Uterus (tissue), 4 donors: ENCODE results near the gene ADGRG6. TPM values are rescaled to one million over a fixed set of nuclear protein-coding genes. Genes with fewer than 3 reads are reported as not detected.

Experiments
- DNase-seq, 2 donors: peaks; one replicate each; pipeline ENCODE4 v3.0.0-alpha.2; 2019 to 2020
- H3K27ac ChIP-seq, 2 donors: fragments of 200-600 bp; sonication (generic); 1 replicate in 1 of 2; 2 replicates in 1 of 2; pipeline ENCODE4 v1.5.1; 2016 to 2018
- H3K27me3 ChIP-seq, 2 donors: fragments of 200-600 bp; sonication (generic); one replicate each; pipeline ENCODE4 v1.5.1; 2018 to 2019; ENCODE audit warnings: control low read depth in 1 of 2
- H3K36me3 ChIP-seq, 2 donors: fragments of 200-600 bp; sonication (generic); one replicate each; pipeline ENCODE4 v1.5.1; 2019; ENCODE audit warnings: control low read depth in 1 of 2
- H3K4me1 ChIP-seq, 2 donors: fragments of 200-600 bp; sonication (generic); one replicate each; pipeline ENCODE4 v1.5.1; 2018 to 2019; ENCODE audit warnings: control low read depth in 1 of 2
- H3K4me3 ChIP-seq, 2 donors: fragments of 200-600 bp; sonication (generic); 1 replicate in 1 of 2; 2 replicates in 1 of 2; pipeline ENCODE4 v1.5.1; 2018 to 2019; ENCODE audit warnings: mild to moderate bottlenecking in 1 of 2
- H3K9me3 ChIP-seq, 2 donors: fragments of 200-600 bp; sonication (generic); one replicate each; pipeline ENCODE4 v1.5.1; 2019; ENCODE audit warnings: control low read depth in 1 of 2
- POLR2A ChIP-seq, 2 donors: fragments of 450-650 bp; IDR thresholded peaks; one replicate each; pipeline ENCODE4 v1.6.1; 2016; ENCODE audit warnings: antibody characterized with exemption in 2 of 2, mild to moderate bottlenecking in 1 of 2, moderate library complexity in 1 of 2
- intact Hi-C: fragments of 100-400 bp; cut with DNase I; formaldehyde crosslinking; loops from one replicate; pipeline ENCODE4 v1.15.1; 2023; ENCODE audit warnings: low total_unique reads
- total RNA-seq, 4 donors: library from RNA; depleted of rRNA in 3 of 4; stranded (reverse); fragments of >200 nt in 3 of 4; gene quantifications; one replicate each; pipeline versions ENCODE4 v1.1.0 to v1.2.4, GENCODE V29; 2014 to 2023
- TF ChIP-seq, protein P1 (sequence below), 4 experiments: fragments of 200-600 bp in 2 of 4; fragments of 450-650 bp in 2 of 4; sonication (generic) in 2 of 4; IDR thresholded peaks; one replicate each; pipeline ENCODE4 v1.5.1; 2016 to 2019; ENCODE audit warnings: antibody characterized with exemption in 4 of 4, mild to moderate bottlenecking in 2 of 4, moderate library complexity in 1 of 4
- donor health status: DM: yes; HTN: yes; CAD: no.

The ADGRG6 gene
- total RNA-seq, 4 donors from 2014 or later = 3.6 to 23.8 (median 9.5) TPM

- H3K4me3 ChIP-seq = no peak overlapping the region
- H3K9me3 ChIP-seq = no peaks in the 10 kb centered on the region
- DNase-seq = no peak
- H3K4me1 ChIP-seq = no peaks in the 10 kb centered on the region
- no peaks in the 10 kb centered on the region for H3K36me3 ChIP-seq
- H3K27ac ChIP-seq = no peak overlapping the region
- intact Hi-C loops = no loop called here
- TF ChIP-seq POLR2A (IDR thresholded peaks at IDR 0.05) = no peak
- TF ChIP-seq, protein P1, sequence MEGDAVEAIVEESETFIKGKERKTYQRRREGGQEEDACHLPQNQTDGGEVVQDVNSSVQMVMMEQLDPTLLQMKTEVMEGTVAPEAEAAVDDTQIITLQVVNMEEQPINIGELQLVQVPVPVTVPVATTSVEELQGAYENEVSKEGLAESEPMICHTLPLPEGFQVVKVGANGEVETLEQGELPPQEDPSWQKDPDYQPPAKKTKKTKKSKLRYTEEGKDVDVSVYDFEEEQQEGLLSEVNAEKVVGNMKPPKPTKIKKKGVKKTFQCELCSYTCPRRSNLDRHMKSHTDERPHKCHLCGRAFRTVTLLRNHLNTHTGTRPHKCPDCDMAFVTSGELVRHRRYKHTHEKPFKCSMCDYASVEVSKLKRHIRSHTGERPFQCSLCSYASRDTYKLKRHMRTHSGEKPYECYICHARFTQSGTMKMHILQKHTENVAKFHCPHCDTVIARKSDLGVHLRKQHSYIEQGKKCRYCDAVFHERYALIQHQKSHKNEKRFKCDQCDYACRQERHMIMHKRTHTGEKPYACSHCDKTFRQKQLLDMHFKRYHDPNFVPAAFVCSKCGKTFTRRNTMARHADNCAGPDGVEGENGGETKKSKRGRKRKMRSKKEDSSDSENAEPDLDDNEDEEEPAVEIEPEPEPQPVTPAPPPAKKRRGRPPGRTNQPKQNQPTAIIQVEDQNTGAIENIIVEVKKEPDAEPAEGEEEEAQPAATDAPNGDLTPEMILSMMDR (IDR thresholded peaks at IDR 0.05) = no peak
- H3K27me3 ChIP-seq = no peaks in the 10 kb centered on the region
These were observed 47.5 kb downstream of the ADGRG6 start for GRCh38 chr6:142349215-142349823.

- Histone ChIP-seq H3K9me3 (no peaks in the 10 kb centered on the region), H3K27ac (no peak overlapping the region), H3K27me3 (no peaks in the 10 kb centered on the region), H3K4me1 (no peaks in the 10 kb centered on the region), H3K36me3 (no peaks in the 10 kb centered on the region), H3K4me3 (no peak overlapping the region)
- TF ChIP-seq, protein P1 (IDR thresholded peaks at IDR 0.05) = no peak
- no peak for TF ChIP-seq POLR2A (IDR thresholded peaks at IDR 0.05)
- DNase-seq = no peak
- intact Hi-C loops = no loop called here
These were observed 48.5 kb downstream of the ADGRG6 start for GRCh38 chr6:142350309-142350708.

- no peaks in the 10 kb centered on the region for H3K27me3 ChIP-seq
- no peaks in the 10 kb centered on the region for H3K36me3 ChIP-seq
- no peaks in the 10 kb centered on the region for H3K4me1 ChIP-seq
- TF ChIP-seq, protein P1 (IDR thresholded peaks at IDR 0.05) = no peak
- TF ChIP-seq POLR2A (IDR thresholded peaks at IDR 0.05) = no peak
- intact Hi-C loops = no loop called here
- DNase-seq = no peak
- H3K9me3 ChIP-seq = no peaks in the 10 kb centered on the region
- no peak overlapping the region for H3K27ac ChIP-seq
- H3K4me3 ChIP-seq = no peak overlapping the region
These were observed 51.9 kb downstream of the ADGRG6 start for GRCh38 chr6:142353690-142354089.

- no peak for TF ChIP-seq POLR2A (IDR thresholded peaks at IDR 0.05)
- TF ChIP-seq, protein P1 (IDR thresholded peaks at IDR 0.05) = no peak
- DNase-seq = no peak
- no peaks in the 10 kb centered on the region for H3K27me3 ChIP-seq
- H3K36me3 ChIP-seq = no peaks in the 10 kb centered on the region
- intact Hi-C loops = no loop called here
- no peak overlapping the region for H3K27ac ChIP-seq
- H3K4me3 ChIP-seq = no peak overlapping the region
- no peaks in the 10 kb centered on the region for H3K4me1 ChIP-seq
- no peaks in the 10 kb centered on the region for H3K9me3 ChIP-seq
These were observed 52.8 kb downstream of the ADGRG6 start for GRCh38 chr6:142354650-142355049.

DNA sequence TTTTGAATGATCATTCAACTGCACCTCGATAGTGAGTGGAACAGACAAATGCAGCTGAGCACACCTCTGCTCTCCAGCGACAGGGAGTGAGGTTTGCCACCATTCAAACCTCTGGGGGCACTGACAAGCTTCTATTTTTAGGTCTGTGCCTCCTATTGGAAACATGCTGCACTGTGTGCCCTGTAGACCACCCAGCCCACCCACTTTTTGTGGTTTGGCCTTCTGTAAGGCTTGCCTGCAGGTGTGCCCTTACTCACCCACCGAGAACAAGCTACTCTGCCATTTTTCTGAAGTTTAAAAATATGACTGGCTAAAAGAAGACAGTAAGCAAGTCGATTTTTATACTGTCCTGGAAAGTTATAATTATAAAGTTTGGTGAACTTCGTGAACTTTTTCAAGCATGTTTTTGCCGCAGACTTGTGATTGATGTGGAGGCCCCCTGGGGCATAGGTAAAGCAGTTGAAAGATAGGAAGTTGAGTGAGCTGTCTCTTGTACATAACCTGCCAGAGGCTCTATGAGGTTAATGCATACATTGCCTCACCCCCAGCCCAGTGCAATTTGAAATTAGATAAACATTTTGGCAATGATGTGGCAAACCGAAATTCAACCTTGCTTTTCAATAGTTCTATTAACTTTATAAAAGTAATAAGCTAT is 53.8 kb downstream of the ADGRG6 start:
- no peak for DNase-seq
- Histone ChIP-seq H3K27ac (no peak overlapping the region), H3K4me3 (no peak overlapping the region), H3K36me3 (no peaks in the 10 kb centered on the region), H3K9me3 (no peaks in the 10 kb centered on the region), H3K27me3 (no peaks in the 10 kb centered on the region), H3K4me1 (no peaks in the 10 kb centered on the region)
- TF ChIP-seq, protein P1 (IDR thresholded peaks at IDR 0.05) = no peak
- TF ChIP-seq POLR2A (IDR thresholded peaks at IDR 0.05) = no peak
- intact Hi-C loops = no loop called here
